Activated CD8-positive, alpha-beta memory T cell treated with anti-CD3 and anti-CD28 coated beads for 1 hour (primary cell): Measurements from ENCODE around the gene RHOT1.
"Not testable (repeated sequence)": the region's sequence is repeated elsewhere in the genome, so short reads cannot be mapped to it uniquely, and the experiment has no call there.

Source experiments
- DNase-seq, 2 donors: peaks; one replicate each; pipeline ENCODE4 v3.0.0-alpha.2; 2020; ENCODE audit warnings: low read depth in 1 of 2; ENCODE audit errors: extremely low read depth in 1 of 2

Gene RHOT1

DNA sequence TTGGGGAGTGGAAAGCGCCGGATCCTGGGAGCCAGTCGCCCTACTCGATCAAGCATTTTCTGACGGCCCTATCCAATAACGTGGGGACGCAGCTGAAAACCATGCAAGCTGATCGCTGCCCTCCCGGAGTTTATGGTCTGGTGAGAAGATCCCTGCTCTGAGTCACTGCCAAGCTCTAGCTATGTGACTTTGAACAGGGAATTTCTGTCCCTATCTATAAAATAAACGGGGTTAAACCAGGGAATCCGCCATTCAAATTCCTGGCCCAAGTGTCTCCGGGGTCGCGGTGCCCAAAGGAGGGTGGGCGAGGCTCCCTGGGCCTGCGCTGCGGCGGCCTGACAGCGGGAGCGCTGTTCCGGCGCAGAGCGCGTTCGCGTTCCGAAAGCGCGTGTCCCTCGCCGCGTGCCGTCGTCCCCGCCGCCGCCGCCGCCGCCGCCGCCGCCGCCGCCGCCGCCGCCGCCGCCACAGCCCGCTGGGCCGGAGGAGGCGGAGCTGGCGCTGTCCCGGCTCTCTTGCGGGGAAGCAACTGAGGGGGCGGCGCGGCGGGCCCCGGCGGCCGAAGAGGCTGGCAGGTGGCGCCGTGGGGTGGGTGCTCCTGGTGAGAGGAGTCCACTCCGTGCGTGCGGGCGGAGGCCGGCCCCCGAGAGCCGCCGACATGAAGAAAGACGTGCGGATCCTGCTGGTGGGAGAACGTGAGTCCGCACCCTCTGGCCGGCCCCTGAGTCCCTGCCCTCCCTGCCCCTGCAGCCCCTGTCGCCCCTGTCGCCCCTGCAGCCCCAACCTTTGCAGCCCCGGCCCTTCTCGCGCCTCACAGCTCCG is at the start of gene RHOT1:
TSS of gene RHOT1 (plus strand) at position 465 of the 819 bp plus-strand sequence. CDS start at position 656, 191 bp downstream.
- peak in 1 of 2 donors; percentile 60 for DNase-seq

DNA sequence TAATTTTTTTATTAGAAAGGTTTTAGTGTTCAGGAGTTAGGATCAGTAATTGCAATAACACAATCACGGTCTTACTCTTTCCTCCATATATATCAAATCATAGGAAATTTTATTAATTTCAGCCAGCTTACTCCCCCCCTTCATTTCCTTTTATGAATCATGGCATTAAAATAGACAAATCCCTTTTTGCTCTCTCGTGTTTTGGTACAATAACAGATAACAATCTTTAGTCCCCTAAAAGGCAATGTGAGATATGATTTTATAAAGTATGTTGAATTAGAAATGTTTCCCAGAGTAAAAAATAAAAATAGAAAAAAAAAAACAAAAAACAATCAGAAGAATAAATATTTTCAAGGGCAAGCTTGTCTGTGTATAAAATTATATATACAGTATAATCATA is 42.6 kb upstream of the RHOT1 start:
- DNase-seq = no peak

DNA sequence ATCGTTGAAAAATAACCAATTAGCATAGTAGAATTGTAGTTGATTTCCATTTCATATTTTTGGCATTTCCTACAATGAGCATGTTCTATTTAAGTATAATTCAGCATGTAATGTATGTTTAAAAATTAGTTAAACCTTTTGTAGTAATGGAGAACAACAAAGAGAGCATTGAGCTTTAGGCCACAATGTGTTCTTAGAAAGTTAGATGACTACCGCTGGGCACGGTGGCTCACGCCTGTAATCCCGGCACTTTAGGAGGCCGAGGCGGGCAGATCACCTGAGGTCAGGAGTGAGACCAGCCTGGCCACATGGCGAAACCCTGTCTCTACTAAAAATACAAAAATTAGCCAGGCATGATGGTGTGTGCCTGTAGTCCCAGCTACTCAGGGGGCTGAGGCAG is 42.0 kb upstream of the RHOT1 start:
- not testable (repeated sequence) for DNase-seq

DNA sequence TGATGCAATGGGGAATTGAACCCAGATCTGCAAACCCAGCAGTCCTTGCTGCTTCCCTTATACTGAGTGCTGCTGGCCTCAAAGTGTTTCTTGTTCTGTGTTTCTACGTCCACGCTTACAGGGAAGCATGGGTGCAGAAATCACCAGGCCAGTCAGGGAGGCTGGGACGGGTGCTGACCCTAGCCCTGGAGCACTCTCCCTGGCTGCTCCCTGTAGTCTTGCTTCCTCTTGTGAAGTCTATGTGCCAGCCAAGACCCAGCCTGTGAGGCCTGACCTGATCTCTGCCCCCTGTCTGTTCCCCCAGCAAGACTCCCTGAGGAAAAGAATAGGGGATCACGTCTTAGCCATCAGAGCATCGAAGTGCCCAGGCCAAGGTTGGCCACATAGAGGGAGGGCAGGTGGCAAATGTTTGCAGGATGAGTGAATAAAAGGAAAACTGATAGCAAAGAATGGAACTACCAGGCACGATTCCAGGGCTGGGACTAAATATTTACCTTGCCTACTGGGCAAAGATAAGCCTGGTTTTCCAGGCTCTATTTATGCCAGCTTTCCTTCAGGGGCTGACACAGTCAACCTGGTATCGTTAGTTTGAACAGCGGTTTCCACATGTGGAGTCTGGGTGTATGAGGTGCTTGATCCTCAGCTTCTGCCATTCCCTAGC is 41.2 kb upstream of the RHOT1 start:
- no peak for DNase-seq

GRCh38 chr17:32102172-32102571 is 40.1 kb upstream of the RHOT1 start:
- no peak for DNase-seq

- DNase-seq = no peak
Observed at GRCh38 chr17:32102646-32103186, 39.6 kb upstream of the RHOT1 start.

DNA sequence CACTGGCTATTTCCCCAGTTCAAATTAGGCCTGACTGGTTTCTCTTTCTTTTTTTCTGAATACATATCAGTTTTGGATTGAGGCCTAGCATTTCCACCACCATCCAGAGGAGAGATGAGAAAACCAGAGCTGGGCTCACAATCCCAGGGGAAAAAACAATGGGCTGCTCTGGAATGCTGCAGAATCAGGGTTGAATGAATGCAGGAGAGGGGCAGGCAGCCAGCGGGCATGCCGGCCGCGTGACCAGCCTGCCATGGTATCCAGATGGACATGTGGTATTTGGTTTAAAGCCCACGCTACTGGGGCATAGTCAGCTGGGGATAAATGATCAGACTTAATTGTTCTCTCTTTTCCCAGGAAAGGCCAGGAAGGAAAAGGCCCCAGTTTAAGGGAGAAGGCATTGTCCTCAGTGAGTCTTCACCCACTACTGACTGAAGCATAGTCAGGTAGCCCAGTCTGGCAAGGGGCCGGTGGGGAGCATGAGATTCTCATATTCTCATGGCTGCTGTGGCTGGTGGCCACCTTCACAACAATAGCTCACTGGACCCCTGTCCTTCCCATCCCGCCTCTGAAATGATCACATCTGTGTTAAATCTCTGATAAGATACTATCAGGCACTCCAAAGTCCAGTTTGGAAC is 38.7 kb upstream of the RHOT1 start:
- no peak for DNase-seq

GRCh38 chr17:32104158-32104557 is 38.1 kb upstream of the RHOT1 start:
- no peak for DNase-seq

DNA sequence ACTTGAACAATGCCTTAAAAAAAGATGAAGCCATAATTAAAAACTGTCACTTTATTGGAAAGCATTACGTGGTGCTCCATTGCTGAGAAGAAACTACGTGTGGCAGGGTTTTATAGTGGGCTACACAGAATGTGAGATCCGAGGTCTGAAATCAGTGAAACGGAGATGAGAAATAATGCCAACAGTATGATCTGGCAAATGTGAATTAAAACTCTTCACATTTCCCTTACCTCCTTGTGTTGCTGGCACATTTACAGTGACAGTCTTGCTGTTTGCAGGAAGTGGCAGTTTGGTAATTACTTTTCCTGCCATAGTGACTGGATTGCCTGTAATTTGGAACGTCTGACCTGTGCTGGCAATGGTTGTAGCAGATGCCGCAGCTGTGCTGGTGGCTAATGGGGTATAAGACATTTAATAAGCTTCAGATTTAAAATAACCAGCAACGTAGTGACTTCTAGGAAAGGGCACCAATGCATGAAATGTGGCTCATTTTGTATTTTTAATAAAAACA is 35.8 kb upstream of the RHOT1 start:
- not testable (repeated sequence) for DNase-seq

DNA sequence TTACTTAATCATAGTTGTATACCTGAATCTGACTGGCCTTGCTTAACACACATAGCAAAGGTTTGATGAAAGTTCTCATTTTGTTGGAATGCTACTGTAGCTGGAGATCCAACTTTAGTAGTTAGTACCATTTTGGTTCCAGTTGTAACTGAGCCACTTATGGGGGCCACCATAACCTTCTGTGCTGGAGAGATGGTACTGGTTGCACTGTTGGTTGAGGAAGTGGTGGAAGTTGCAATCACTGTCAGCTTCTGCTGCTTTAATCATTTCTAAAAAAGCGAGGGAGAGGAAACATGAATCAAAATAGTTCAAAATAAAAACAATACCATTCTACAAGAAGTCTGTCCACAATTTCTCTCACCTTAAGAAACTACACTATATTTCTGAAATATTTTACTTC is 35.1 kb upstream of the RHOT1 start:
- DNase-seq = not testable (repeated sequence)

DNA sequence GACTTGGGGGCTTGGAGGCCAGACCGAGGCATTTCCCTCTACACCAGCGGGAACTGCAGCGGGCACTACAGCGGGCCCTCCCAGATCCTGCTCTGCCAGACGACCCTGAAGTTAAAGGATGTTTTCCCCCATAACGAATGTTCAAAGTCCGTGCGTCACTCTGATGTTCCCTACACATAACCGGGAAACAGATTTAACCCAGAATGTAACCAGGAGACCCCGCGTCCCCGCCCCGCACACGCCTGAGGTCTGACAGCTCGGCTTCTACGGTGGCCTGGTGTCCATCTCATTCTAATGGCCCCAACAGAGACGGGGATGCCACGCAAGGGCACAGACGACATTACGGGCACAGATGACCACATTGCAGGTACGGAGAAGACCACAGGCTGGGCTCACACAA is 31.7 kb upstream of the RHOT1 start:
- no peak for DNase-seq

DNA sequence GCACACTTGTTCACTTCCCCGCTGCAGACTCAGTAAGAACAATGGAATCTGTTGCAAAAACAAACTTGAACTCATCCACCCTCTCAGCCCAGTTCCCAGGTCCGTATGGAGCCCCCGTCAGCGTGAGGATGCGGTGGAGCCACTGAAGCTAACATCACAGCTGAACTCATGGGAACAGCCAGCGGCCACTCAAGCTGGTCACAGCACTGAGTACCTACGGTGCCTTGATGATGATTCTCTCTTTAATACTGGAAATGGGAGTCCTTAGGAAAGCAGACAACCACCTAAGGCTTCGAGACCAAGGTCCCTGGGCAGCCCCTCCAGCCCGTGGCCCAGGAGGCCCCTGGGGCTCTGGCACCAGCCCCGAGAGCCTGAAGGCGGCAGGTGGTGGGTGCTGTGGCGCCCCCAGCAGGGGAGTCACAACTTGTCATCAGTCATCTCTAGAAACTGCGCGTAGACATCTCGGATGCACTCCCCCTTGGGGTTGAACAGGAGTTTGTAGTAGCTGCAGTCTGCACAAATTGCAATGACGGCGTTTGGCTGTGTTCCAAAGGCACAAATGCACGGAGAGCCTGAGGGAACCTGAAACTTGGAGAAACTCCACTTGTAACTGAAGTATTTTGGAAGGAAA is 31.0 kb upstream of the RHOT1 start:
- no peak for DNase-seq

GRCh38 chr17:32112416-32112815 is 29.9 kb upstream of the RHOT1 start:
- DNase-seq = no peak

DNA sequence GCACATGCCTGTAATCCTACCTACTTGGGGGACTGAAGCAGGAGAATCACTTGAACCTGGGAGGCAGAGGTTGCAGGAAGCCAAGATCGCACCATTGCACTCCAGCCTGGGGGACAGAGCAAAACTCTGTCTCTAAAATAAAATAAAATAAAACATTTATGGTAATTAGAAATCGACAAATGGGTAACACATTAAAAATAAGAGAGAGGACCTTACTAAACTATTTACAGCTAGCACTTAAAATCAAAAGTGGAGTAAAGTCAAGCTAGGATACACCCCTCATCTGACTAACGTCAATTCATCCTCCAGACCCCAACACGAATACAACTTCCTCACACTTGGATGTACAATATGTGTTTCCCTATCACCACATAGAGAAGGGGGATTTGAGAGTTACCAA is 27.8 kb upstream of the RHOT1 start:
- DNase-seq = no peak

- not testable (repeated sequence) for DNase-seq
Observed at GRCh38 chr17:32115546-32115945, 26.8 kb upstream of the RHOT1 start.

DNA sequence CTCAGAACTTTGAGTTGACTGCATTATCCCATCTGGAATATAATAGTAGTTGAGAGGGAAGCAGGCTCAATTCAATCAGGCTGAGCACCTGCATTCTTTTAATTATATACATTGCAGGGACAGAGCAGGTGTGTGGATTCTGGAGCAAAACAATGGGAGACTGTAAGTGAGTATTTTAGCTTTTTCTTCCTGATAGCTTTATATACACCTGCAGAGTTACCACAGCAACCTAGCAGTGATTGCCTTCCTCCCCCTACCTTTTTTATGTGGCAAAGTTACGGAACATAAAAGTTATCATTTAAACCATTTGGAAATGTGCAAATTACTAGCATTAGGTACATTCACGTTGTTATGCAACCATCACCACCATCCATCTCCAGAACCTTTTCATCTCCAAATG is 25.4 kb upstream of the RHOT1 start:
- DNase-seq = no peak

- DNase-seq = no peak
Observed at GRCh38 chr17:32117399-32117798, 24.9 kb upstream of the RHOT1 start.

DNA sequence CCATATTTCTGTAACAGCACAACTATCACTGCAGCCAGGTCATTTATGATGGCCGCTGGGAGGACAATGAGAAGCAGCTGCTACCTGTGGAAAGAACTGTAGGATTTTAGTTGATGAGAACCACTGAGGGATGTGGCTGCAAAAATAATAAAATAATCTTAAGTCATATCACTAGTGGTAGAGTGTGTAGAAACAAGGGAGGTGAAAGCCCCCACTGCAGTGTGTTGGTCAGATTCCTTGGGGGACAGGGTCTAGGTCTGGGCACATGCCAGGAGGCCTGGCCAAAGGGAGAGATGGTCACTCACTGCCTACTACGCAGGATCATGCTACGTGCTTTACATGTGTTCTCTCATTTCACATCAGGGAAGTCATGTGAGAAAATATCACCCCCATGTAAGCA is 24.2 kb upstream of the RHOT1 start:
- DNase-seq = not testable (repeated sequence)

DNA sequence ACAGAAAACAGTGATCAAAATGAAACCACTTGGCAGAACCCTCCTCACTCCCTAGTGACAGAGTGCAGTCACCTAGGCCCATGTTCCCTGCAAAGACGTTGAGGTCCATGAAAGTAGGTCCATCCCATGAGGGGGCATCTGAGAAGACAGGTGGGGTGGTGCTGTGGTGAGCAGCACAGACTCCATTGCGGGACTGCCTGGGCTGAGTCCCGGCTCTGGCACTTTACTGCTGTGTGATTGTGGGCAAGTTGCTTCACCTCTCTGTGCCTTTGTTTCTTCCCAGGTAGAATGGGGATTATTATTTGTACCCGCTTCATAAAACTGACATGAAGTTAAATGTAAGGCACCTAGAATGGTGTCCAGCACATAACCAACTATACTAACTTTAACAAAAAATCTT is 23.5 kb upstream of the RHOT1 start:
- no peak for DNase-seq

GRCh38 chr17:32120141-32120540 is 22.2 kb upstream of the RHOT1 start:
- DNase-seq = no peak

DNA sequence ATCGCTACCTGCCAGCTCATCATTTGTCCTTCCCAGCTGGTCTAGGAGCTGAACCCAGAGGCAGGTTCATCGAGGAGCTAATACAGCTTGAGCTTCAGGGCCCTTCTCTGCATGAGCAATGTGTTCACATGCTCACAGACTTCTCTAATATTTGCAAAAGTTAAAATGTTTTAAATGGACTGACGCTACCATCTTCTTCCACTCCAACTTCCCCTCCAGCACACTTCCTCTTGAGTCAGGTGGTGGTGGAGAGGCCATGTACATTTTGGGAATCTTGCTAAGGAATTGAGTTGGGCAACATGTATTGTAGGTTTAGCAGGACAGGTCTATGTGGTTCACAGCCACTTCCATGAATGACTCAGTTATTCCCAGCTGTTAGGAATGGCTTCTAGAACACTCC is 21.6 kb upstream of the RHOT1 start:
- DNase-seq = no peak
